Measurements from ENCODE around the gene RSAD2.

DNA sequence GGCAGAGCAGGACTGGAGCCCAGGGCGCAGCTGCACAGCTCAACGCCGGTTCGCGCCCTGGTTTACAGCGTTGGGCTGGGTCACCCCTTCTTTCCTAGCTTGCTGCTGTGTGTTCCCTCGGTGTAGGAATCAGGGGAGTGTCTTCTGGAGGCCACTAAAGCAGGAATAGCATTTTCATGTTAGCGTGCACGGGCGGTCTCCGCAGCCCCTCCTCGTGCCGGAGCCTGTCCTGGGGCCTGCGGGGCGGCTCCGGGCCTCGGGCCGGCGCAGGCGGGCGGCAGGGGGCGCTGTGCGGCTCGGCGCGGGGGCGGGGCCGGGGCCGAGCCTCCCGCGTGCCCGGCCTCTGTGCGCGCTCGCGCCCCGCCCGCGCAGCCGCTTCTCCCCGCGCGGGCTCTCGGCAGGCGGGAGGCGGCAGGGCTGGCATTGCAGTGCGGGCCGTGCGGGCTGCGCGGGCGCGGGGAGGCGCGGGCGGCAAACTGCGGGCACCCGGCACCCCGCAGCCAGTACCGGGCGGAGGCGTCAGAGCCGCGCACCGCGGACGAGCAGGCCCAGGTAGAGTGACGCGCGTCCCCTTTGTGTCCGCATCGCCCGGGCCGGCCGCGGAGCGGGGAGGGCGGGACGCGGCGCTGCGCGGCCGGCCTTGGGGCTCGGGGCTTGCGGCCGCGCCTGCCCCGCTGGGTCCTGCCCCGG lies 39.6 kb downstream of the RSAD2 start, which contains the start of gene RNF144A:
- TF ChIP-seq, protein P1, sequence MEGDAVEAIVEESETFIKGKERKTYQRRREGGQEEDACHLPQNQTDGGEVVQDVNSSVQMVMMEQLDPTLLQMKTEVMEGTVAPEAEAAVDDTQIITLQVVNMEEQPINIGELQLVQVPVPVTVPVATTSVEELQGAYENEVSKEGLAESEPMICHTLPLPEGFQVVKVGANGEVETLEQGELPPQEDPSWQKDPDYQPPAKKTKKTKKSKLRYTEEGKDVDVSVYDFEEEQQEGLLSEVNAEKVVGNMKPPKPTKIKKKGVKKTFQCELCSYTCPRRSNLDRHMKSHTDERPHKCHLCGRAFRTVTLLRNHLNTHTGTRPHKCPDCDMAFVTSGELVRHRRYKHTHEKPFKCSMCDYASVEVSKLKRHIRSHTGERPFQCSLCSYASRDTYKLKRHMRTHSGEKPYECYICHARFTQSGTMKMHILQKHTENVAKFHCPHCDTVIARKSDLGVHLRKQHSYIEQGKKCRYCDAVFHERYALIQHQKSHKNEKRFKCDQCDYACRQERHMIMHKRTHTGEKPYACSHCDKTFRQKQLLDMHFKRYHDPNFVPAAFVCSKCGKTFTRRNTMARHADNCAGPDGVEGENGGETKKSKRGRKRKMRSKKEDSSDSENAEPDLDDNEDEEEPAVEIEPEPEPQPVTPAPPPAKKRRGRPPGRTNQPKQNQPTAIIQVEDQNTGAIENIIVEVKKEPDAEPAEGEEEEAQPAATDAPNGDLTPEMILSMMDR (IDR thresholded peaks at IDR 0.05; ENCODE audit: poor library complexity) = peak; percentile 51
- TF ChIP-seq EZH2 (IDR thresholded peaks at IDR 0.05; ENCODE audit: borderline replicate concordance) (no peak), EZH2phosphoT487 (IDR thresholded peaks at IDR 0.05; ENCODE audit: low read depth, severe bottlenecking, unreplicated experiment) (no peak)

Measured in hepatocyte (in vitro differentiated cells).